ENCODE data around the gene DDX39B. TPM values are rescaled to one million over a fixed set of nuclear protein-coding genes. Genes with fewer than 3 reads are reported as not detected.

Gene DDX39B
- total RNA-seq, 1 donor, result 240 TPM

GRCh38 chr6:31581434-31582229 lies 39.8 kb upstream of the DDX39B start:
- H3K4me2 ChIP-seq (ENCODE audit: insufficient read depth, low read length), result peak overlapping the region; percentile 97
- no peaks in the 10 kb centered on the region for H3K79me2 ChIP-seq (ENCODE audit: insufficient read depth, low read length)
- peak overlapping the region; percentile 95 for H3K4me3 ChIP-seq (ENCODE audit: insufficient read depth, low read length)
- no peaks in the 10 kb centered on the region for H3K9me3 ChIP-seq (ENCODE audit: low read depth, low read length)
- no peaks in the 10 kb centered on the region for H3K36me3 ChIP-seq (ENCODE audit: insufficient read depth, low read length)
- H2AFZ ChIP-seq (ENCODE audit: low read length), result peak overlapping the region; percentile 98
- H3K27ac ChIP-seq (ENCODE audit: low read depth, low read length), result peak overlapping the region; percentile 48
- TF ChIP-seq, protein P1, sequence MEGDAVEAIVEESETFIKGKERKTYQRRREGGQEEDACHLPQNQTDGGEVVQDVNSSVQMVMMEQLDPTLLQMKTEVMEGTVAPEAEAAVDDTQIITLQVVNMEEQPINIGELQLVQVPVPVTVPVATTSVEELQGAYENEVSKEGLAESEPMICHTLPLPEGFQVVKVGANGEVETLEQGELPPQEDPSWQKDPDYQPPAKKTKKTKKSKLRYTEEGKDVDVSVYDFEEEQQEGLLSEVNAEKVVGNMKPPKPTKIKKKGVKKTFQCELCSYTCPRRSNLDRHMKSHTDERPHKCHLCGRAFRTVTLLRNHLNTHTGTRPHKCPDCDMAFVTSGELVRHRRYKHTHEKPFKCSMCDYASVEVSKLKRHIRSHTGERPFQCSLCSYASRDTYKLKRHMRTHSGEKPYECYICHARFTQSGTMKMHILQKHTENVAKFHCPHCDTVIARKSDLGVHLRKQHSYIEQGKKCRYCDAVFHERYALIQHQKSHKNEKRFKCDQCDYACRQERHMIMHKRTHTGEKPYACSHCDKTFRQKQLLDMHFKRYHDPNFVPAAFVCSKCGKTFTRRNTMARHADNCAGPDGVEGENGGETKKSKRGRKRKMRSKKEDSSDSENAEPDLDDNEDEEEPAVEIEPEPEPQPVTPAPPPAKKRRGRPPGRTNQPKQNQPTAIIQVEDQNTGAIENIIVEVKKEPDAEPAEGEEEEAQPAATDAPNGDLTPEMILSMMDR (IDR thresholded peaks at IDR 0.05; ENCODE audit: extremely low read depth, low read depth, low read length), result no peak
- DNase-seq (ENCODE audit: insufficient read length, low spot score, missing footprints), result peak; percentile 77
- H4K20me1 ChIP-seq (ENCODE audit: insufficient read depth, low read length), result no peaks in the 10 kb centered on the region
- H3K4me1 ChIP-seq (ENCODE audit: insufficient read depth, low read length), result peaks cover 12% of the 10 kb centered on the region
- H3K27me3 ChIP-seq (ENCODE audit: insufficient read depth, low read length), result no peaks in the 10 kb centered on the region

DNA sequence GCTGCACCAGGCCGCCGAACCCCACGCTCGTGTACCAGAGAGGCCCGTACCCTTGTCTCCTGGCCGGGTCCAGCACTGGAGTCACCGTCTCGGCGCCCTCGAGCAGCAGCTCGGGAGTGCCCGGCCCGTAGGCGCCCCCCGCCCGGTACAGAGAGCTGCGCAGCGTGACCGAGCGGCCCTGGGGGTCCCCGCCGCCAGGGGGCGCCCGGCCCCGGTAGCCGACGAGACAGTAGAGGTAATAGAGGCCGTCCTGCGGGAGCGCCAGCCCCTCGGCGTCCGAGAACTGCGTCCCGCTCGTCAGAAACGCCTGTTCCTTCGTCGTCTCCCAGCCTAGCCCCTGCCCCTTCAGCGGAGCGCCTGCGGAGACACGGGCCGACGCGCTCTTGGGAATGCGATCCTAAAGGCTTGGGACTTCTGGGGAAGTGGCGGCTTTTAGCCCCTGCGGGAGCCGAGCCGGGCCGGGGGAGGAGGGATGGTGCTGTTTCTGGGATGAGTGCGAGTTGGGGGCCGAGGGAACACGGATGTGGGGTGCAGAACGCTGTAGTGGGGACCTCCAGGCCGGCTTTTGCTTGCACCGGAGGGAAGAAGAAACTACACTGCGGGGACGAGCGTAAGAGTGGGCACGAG lies 39.1 kb upstream of the DDX39B start:
- Histone ChIP-seq H3K27ac (ENCODE audit: low read depth, low read length) (peak overlapping the region; percentile 48), H3K27me3 (ENCODE audit: insufficient read depth, low read length) (no peaks in the 10 kb centered on the region), H4K20me1 (ENCODE audit: insufficient read depth, low read length) (no peaks in the 10 kb centered on the region), H3K36me3 (ENCODE audit: insufficient read depth, low read length) (no peaks in the 10 kb centered on the region), H3K79me2 (ENCODE audit: insufficient read depth, low read length) (no peaks in the 10 kb centered on the region), H3K4me2 (ENCODE audit: insufficient read depth, low read length) (peak overlapping the region; percentile 97), H3K4me3 (ENCODE audit: insufficient read depth, low read length) (peak overlapping the region; percentile 95), H3K9me3 (ENCODE audit: low read depth, low read length) (no peaks in the 10 kb centered on the region), H2AFZ (ENCODE audit: low read length) (peak overlapping the region; percentile 98), H3K4me1 (ENCODE audit: insufficient read depth, low read length) (peaks cover 12% of the 10 kb centered on the region)
- peak; percentile 99 for DNase-seq (ENCODE audit: insufficient read length, low spot score, missing footprints)
- TF ChIP-seq, protein P1 (IDR thresholded peaks at IDR 0.05; ENCODE audit: extremely low read depth, low read depth, low read length), result peak; percentile 81

- H3K27me3 ChIP-seq (ENCODE audit: insufficient read depth, low read length), result no peaks in the 10 kb centered on the region
- no peak overlapping the region for H3K27ac ChIP-seq (ENCODE audit: low read depth, low read length)
- no peaks in the 10 kb centered on the region for H3K79me2 ChIP-seq (ENCODE audit: insufficient read depth, low read length)
- TF ChIP-seq, protein P1 (IDR thresholded peaks at IDR 0.05; ENCODE audit: extremely low read depth, low read depth, low read length), result no peak
- DNase-seq (ENCODE audit: insufficient read length, low spot score, missing footprints), result no peak
- no peaks in the 10 kb centered on the region for H3K9me3 ChIP-seq (ENCODE audit: low read depth, low read length)
- no peaks in the 10 kb centered on the region for H4K20me1 ChIP-seq (ENCODE audit: insufficient read depth, low read length)
- peak overlapping the region; percentile 98 for H2AFZ ChIP-seq (ENCODE audit: low read length)
- H3K4me1 ChIP-seq (ENCODE audit: insufficient read depth, low read length), result peaks cover 12% of the 10 kb centered on the region
- peak overlapping the region; percentile 97 for H3K4me2 ChIP-seq (ENCODE audit: insufficient read depth, low read length)
- peak overlapping the region; percentile 95 for H3K4me3 ChIP-seq (ENCODE audit: insufficient read depth, low read length)
- no peaks in the 10 kb centered on the region for H3K36me3 ChIP-seq (ENCODE audit: insufficient read depth, low read length)
Measured at GRCh38 chr6:31580438-31580740, 38.6 kb upstream of the DDX39B start.
